ENCODE measurements around the gene SORCS2. TPM values are rescaled to one million over a fixed set of nuclear protein-coding genes. Genes with fewer than 3 reads are reported as not detected.

The SORCS2 gene
- total RNA-seq, 1 experiment from 2014 or later = not detected

- no TSS peak for BruUV-seq (replicated peaks)
- Mint-ChIP-seq H3K4me1 (ENCODE audit: insufficient read depth, unreplicated experiment) (peaks cover 6% of the 10 kb centered on the region), H3K27ac (ENCODE audit: low read depth, unreplicated experiment) (no peak overlapping the region), H3K9me3 (ENCODE audit: unreplicated experiment) (no peaks in the 10 kb centered on the region), H3K36me3 (ENCODE audit: insufficient read depth, unreplicated experiment) (no peaks in the 10 kb centered on the region), H3K4me3 (ENCODE audit: unreplicated experiment) (no peak overlapping the region), H3K27me3 (ENCODE audit: insufficient read depth, unreplicated experiment) (no peaks in the 10 kb centered on the region)
- ChIA-PET CTCF (interaction anchor here (0.7 kb wide), 1 partner anchor 9 kb away, joined by 4 read pairs; no protein-coding TSS in a partner anchor), POLR2A (no interaction called here)
- intact Hi-C loops (cut with micrococcal nuclease) = loop anchor here (5.0 to 10.0 kb wide), 2 partner anchors 135 to 388 kb away; no protein-coding TSS in a partner anchor
- TF ChIP-seq, protein P1, sequence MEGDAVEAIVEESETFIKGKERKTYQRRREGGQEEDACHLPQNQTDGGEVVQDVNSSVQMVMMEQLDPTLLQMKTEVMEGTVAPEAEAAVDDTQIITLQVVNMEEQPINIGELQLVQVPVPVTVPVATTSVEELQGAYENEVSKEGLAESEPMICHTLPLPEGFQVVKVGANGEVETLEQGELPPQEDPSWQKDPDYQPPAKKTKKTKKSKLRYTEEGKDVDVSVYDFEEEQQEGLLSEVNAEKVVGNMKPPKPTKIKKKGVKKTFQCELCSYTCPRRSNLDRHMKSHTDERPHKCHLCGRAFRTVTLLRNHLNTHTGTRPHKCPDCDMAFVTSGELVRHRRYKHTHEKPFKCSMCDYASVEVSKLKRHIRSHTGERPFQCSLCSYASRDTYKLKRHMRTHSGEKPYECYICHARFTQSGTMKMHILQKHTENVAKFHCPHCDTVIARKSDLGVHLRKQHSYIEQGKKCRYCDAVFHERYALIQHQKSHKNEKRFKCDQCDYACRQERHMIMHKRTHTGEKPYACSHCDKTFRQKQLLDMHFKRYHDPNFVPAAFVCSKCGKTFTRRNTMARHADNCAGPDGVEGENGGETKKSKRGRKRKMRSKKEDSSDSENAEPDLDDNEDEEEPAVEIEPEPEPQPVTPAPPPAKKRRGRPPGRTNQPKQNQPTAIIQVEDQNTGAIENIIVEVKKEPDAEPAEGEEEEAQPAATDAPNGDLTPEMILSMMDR (IDR thresholded peaks at IDR 0.05; ENCODE audit: unreplicated experiment) = no peak
- no peak for DNase-seq (ENCODE audit: unreplicated experiment)
Observed at GRCh38 chr4:7326693-7327340, 134.5 kb downstream of the SORCS2 start.

GRCh38 chr4:7327341-7327885, 135.1 kb downstream of the SORCS2 start:
- TF ChIP-seq, protein P1 (IDR thresholded peaks at IDR 0.05; ENCODE audit: unreplicated experiment) = no peak
- H3K4me3 Mint-ChIP-seq (ENCODE audit: unreplicated experiment) = no peak overlapping the region
- no peak for DNase-seq (ENCODE audit: unreplicated experiment)
- H3K9me3 Mint-ChIP-seq (ENCODE audit: unreplicated experiment) = no peaks in the 10 kb centered on the region
- H3K36me3 Mint-ChIP-seq (ENCODE audit: insufficient read depth, unreplicated experiment) = no peaks in the 10 kb centered on the region
- H3K27ac Mint-ChIP-seq (ENCODE audit: low read depth, unreplicated experiment) = no peak overlapping the region
- no TSS peak for BruUV-seq (replicated peaks)
- peaks cover 6% of the 10 kb centered on the region for H3K4me1 Mint-ChIP-seq (ENCODE audit: insufficient read depth, unreplicated experiment)
- no peaks in the 10 kb centered on the region for H3K27me3 Mint-ChIP-seq (ENCODE audit: insufficient read depth, unreplicated experiment)
- POLR2A ChIA-PET = no interaction called here
- intact Hi-C loops (cut with micrococcal nuclease) = loop anchor here (5.0 to 10.0 kb wide), 2 partner anchors 135 to 387 kb away; no protein-coding TSS in a partner anchor
- CTCF ChIA-PET = interaction anchor here (0.7 kb wide), 3 partner anchors 8 to 304 kb away, joined by 3 to 4 read pairs (median 4); no protein-coding TSS in a partner anchor

DNA sequence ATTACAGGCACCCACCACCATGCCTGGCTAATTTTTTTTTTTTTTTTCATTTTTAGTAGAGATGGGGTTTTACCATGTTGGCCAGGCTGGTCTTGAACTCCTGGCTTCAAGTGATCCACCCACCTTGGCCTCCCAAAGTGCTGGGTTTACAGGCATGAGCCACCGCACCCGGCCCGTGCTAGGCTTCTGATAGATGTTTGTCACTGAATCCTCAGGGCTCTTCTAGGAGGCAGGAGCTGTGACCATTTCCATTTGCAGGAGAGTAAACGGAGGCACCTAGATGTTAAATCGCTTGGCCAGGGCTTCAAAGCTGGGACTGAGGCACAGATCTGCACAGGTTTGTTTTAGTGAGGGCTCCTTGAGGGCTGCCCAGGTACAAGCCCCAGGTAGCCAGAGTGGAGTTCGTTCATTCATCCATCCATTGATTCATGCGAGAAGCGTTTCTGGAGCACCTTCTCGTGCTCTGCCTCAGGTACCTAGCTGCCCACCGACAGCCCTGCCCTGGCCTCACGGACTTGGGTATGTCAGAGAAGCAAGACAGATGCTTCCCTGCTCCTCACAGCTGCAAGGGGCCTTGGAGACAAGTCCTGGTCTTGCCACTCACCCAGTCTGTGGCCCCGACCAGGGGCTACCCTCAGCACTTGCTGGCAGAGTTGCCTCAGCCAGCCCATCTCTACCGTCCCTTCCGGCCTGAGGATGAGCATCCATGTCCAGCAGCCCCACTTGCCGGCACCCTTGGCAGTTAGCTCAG, 136.0 kb downstream of the SORCS2 start:
- BruUV-seq (replicated peaks) = no TSS peak
- Mint-ChIP-seq H3K27ac (ENCODE audit: low read depth, unreplicated experiment) (no peak overlapping the region), H3K9me3 (ENCODE audit: unreplicated experiment) (no peaks in the 10 kb centered on the region), H3K4me3 (ENCODE audit: unreplicated experiment) (no peak overlapping the region), H3K4me1 (ENCODE audit: insufficient read depth, unreplicated experiment) (peaks cover 6% of the 10 kb centered on the region), H3K36me3 (ENCODE audit: insufficient read depth, unreplicated experiment) (no peaks in the 10 kb centered on the region), H3K27me3 (ENCODE audit: insufficient read depth, unreplicated experiment) (no peaks in the 10 kb centered on the region)
- TF ChIP-seq, protein P1 (IDR thresholded peaks at IDR 0.05; ENCODE audit: unreplicated experiment) = no peak
- DNase-seq (ENCODE audit: unreplicated experiment) = no peak
- intact Hi-C loops (cut with micrococcal nuclease) = loop anchor here (5.0 to 10.0 kb wide), 2 partner anchors 134 to 386 kb away; no protein-coding TSS in a partner anchor
- CTCF ChIA-PET = interaction anchor here (0.6 to 1.6 kb wide), 7 partner anchors 13 to 475 kb away, joined by 3 to 8 read pairs (median 3); no protein-coding TSS in a partner anchor
- POLR2A ChIA-PET = interaction anchor here (0.6 kb wide), 1 partner anchor 219 kb away, joined by 3 read pairs; no protein-coding TSS in a partner anchor

Measured in MCF 10A (cell line).